HG02870 (cell line): ENCODE results near the gene MPO.

Experiments
- ATAC-seq: cut with Tn5 transposase; IDR thresholded peaks from one replicate; pipeline ENCODE4 v1.9.1; 2021; ENCODE audit warnings: mild to moderate bottlenecking, moderate library complexity; ENCODE audit not compliant: unreplicated experiment

Gene MPO

GRCh38 chr17:58308173-58308984, 27.6 kb upstream of the MPO start:
- ATAC-seq, result no peak

DNA sequence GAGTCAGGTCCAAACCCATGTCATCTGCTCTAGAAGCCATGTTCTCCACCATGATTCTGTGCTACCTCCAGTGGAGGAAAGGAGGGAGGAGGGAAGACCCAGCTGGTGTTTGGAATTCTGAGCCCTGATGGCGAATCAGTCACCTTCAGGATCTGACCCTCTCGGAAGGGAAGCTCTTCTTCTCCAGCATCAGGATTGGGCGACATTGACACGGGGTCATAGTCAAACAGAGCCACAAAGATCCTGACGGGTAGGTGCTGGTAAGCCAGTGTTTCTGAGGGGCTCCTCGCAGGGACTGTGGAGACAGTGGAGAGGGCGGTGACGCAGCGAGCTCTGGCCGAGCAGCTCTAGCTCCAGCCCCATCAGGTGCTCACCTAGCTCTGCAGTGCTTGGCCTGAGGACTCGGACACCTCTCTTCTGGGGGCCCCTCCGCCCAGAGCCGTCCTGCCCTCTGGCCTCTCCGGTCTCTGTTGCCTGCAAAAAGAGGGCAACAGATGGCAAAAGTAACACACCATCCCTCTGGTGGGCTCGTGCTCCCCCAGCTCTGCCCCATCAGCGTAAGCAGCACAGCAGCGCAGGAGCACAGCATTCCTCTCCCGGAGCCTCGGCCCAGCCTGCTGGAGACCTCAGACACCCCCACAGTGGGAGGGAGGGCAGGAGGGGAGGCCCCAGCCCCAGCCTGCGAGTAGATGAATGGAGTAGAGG, 26.9 kb upstream of the MPO start:
- ATAC-seq, result no peak

GRCh38 chr17:58306131-58306951, 25.6 kb upstream of the MPO start:
- no peak for ATAC-seq

DNA sequence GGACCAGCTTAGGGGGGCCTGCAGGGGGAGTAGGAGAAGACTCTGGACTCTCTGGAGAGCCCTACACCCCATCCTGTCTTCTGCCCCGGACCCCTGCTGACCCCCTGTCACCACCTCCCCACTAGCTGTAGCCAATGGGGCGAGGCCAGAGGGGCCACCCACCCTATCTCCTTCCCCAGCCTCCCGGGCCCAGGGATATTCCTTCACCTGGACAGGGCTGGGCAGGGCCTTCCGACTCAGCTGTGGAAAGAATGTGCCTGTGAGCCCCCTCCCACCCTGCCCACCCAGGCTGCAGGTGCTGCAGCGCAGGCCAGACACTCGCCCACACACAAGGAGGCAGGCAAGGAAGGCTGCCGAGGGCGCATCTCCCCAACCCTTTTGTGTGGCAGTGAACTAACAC, 24.9 kb upstream of the MPO start:
- ATAC-seq, result no peak

GRCh38 chr17:58304750-58305486, 24.2 kb upstream of the MPO start:
- ATAC-seq, result no peak

DNA sequence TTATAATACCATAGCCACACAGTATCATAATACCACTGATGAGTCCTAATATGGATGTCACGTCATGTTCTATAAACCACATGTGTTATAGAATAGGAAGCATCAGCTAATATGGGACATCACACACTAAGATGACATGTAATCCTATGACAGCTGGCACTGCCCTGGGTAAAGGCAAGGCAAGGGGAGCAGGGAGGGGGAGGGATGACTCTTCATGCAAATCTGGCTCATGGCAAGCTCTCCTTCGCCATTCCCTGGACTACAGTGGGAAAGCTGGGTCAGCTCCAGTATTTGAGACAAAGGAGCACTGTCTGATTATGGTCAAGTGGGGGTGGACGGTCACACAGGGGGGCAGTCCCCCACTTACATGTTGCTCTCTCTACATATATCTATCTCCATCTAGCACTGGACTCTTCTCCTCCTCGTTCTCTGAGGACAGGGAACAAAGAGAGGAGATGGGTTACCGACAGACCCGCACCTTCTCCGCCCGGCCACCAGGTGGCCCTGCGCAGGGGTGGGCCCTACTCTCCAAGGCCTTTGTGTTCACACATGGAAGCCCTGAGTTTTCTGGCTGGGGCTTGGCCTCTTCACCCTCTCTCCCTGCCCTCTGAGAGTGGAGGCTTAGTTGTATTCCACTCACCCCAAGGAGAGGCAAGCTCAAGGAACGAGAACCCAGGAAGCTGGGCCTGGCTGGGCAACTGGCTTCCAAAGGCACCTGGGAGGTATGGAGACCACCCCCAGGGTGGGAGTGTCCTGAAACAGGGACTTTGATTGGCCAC, 23.4 kb upstream of the MPO start:
- no peak for ATAC-seq

- ATAC-seq, result no peak
These were observed 22.3 kb upstream of the MPO start for GRCh38 chr17:58302919-58303585.

GRCh38 chr17:58302171-58302918, 21.6 kb upstream of the MPO start:
- ATAC-seq, result no peak

- no peak for ATAC-seq
These were observed 20.9 kb upstream of the MPO start for GRCh38 chr17:58301504-58302150.

DNA sequence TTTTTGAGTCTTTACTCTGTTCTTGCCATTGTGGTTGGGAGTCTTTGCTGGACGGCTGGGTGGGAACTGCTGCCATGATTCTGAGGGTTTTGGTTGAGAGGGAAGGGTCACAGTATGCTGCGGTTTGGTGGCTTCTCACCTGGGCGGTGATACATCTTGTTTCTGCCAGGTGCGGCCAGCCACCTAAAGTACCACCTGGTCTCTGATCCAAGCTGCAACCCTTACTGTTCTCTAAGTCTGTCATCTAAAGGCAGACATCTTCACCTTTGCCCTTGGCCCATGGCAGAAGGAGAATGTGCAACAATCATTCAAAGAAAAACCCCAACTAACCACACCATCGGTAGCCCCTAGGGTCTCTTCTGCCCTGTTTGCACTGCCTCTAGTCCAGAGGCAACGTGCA, 19.6 kb upstream of the MPO start:
- no peak for ATAC-seq

- no peak for ATAC-seq
These were observed 13.3 kb upstream of the MPO start for GRCh38 chr17:58294034-58294433.

- ATAC-seq, result no peak
These were observed 10.5 kb upstream of the MPO start for GRCh38 chr17:58291246-58291645.

- ATAC-seq, result no peak
These were observed 9.1 kb upstream of the MPO start for GRCh38 chr17:58289869-58290268.

- ATAC-seq, result no peak
These were observed 4.7 kb upstream of the MPO start for GRCh38 chr17:58285422-58285810.

GRCh38 chr17:58284613-58285421, 4.1 kb upstream of the MPO start:
- no peak for ATAC-seq

GRCh38 chr17:58283674-58284612, 3.2 kb upstream of the MPO start:
- ATAC-seq, result no peak
